NCI-H2227 (cell line): Measurements from ENCODE around the gene TPCN1.

ENCODE experiments used
- DNase-seq: peaks from one replicate; lab custom pipeline; 2025; ENCODE audit not compliant: unreplicated experiment; lab: John Stamatoyannopoulos, UW

TPCN1 gene

DNA sequence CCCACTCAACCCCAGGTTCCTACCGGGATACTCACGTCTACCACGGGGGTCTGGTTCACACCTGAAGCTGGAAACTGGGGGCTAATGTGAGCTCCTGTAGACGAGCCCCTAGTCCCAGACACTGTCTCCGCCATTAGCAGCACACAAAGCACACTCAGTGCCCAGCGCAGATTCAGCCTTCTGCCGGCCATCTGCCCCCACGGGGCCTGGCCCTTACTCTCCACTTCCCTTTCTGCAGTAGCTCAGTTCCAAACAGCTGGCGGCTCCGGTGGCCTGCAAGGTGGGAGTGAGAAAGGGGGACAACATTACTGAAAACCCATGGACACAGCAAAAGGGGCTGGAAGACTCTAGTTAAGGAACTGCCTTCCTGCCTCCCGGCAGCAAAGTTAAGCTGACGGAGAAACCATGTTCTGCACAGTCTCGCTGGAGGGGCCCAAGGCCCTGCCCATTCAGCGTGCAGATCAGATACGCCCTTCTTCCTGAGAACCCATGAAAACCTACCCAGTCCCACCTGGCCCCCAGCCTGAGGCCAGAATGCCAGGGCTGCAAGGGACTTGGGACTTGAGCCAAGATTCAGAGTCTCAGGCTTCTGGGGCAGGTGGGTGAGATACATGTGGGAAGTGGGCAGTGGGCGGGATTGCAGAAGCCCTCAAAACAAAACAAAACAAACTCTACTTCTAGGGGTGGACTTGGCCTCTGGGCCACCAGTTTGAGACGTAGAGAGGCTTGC is 111.6 kb downstream of the TPCN1 start:
- DNase-seq: no peak

DNA sequence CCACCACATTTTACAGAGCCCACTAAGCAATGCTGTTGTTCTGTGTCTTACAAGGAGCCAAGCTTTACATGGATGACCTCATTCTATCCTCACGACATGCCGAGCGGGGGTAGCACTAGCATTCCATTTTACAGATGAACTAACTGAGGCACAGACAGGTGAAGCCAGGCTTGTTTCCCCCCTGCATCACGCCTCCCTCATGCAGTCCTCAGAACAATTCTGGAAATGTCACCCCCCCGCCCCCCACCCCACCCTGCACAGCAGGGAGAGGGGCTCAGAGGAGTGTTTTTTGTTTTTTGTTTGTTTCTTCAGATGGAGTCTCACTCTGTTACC is 112.1 kb downstream of the TPCN1 start:
- DNase-seq: no peak

DNA sequence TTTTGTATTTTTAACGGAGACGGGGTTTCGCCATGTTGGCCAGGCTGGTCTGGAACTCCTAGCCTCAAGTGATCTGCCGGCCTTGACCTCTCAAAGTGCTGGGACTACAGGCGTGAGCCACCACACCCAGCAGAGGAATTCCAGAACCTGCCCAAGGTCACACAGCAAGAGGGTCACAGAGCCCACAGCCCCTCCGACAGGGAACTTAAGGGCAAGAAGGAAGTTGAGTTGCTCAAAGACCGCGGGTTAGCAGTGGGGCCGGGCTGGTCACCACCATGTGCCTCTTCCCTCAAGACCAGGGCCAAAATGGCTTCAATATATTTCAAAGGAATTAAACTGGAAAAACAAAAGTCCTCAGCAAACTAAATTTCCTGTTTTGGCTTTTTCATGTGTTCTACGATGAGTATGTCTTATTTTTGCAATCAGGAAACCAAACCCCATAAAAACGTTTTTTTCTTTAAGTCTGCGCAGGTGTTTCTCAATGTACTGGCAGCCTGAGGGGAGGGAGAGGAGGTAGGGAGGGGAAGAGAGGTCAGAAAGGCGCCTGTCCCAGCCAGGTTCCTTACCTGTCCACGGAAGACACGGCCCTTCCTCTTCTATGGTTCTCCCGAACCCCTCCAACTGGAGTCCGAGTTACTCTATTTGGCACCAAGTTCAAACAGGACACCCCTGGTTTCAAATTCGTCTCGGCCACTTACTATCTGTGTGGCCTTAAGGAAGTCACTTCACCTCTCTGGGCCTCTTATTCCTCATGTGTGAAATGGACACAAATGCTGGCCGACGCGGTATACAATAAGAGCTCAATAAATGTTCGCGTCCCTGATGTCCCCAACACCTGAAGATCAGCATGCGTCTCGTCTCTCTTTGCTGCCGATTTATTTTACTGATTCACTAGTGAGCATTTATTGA is 112.9 kb downstream of the TPCN1 start:
- peak; percentile 49 for DNase-seq

DNA sequence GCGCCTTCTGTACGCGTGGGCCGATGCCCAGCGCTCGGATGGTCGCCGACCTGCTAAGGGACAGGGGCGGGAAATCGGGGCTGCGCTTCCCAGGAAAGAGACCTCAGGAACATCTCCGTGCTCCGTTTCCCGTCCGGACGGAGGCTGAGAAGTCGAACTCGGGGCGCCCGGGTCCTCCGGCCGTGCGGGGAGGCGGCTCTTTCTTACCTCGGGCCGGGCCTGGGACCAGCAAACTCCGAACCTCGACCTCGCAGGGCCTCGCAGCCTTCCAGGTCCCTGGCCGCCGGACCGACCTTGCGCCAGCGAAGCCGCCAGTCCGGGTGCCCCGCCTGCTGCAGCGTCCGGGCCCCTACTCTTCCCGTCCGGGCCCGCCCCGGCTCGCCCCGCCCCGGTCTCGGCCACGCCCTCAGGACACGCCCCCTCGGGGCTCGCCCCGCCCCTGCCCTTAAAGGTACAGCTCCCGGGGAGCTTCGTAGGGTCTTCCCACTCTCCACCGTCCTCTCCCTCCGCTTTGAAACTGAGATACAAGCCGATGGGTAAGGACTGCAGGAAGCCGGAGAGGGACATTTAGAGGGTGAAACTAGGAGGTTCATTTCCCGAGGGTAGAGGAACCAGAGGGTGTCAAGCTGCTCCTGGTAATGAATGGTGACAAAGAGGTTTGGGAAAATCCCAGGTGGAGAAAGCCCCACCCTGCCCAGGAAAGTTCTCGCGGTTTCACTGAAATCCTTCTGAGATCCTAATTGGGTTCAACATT is 113.7 kb downstream of the TPCN1 start, which contains the start of gene SLC8B1:
TSS of gene SLC8B1 (minus strand) at position 324 of the 754 bp plus-strand sequence. CDS start 2,231 bp downstream, outside the sequence.
- peak; percentile 88 for DNase-seq

- DNase-seq: no peak
Observed at GRCh38 chr12:113339540-113339939, 118.3 kb downstream of the TPCN1 start.

DNA sequence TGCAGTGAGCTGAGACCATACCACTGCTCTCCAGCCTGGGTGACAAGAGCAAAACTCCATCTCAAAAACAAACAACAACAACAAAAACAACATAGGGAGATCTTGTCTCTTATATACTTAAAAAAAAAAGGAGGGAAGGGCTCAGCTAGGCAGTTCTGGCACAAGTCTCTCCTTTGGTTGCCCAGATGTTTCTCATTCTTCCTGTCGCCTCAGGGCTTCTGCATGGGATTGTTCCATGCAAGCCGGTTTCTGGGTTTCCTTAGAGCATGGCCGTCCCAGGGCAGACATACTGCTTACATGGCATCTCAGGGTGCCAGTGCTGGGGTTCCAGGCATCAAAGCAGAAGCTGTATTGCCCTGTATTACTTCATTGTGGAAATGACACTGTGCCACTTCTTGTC is 118.8 kb downstream of the TPCN1 start:
- no peak for DNase-seq

GRCh38 chr12:113341535-113341934 is 120.3 kb downstream of the TPCN1 start:
- no peak for DNase-seq

DNA sequence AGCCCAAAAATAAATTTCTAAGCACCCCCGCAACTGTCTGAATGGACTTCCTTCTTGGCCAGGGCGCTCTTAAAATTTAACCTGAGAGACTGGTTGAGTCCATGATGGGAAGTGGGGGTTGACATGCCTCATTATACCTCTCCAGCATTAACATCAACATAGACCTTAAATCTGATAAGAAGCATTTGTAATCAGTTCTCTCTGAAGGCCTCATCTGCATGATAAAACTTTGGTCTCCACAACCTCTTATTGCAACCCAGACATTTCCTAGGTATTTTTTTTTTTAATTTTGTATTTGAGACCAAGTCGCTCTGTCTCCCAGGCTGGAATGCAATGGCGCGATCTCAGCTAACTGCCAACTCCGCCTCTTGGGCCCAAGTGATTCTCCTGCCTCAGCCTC is 124.1 kb downstream of the TPCN1 start:
- DNase-seq: no peak

DNA sequence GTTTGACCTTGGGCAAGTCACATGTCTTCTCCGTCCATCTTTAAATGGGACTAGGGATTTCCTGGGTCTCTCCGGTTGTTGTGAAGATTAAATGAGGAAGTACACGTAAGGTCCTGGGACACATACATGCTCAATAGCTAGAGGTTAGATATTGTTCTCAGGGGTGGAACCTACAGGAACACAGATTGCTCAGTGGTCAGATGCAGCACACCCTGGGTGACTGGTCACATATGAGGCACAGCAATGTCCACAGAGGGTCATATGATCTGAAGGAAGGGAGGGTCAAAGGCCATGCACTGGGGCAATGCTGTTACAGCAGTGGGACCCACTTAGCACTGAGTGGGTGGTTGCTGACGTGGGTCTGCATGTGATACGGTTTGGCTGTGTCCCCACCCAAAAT is 125.1 kb downstream of the TPCN1 start:
- DNase-seq: no peak

DNA sequence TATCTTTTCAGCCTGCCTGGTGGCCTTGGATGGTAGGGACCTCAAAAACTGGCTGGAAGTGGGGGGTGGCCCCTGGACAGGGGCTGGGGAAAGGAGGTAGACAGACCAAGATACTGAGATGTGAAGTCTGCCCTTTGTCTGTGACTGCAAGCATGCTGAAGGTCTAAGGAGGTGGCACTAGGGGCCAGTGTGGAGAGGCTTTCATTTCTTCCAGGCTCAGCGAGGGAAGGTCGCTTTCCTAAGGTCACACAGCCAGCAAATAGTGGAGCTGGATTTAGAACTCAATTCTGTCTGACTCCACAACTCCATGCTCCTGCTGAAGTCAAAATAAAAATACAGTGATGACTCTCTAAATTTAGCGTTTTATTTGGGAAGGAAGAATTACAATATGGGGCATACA is 125.8 kb downstream of the TPCN1 start:
- no peak for DNase-seq

GRCh38 chr12:113347892-113348291 is 126.6 kb downstream of the TPCN1 start:
- no peak for DNase-seq
